Measurements from ENCODE around the gene BARX2.

Gene BARX2

DNA sequence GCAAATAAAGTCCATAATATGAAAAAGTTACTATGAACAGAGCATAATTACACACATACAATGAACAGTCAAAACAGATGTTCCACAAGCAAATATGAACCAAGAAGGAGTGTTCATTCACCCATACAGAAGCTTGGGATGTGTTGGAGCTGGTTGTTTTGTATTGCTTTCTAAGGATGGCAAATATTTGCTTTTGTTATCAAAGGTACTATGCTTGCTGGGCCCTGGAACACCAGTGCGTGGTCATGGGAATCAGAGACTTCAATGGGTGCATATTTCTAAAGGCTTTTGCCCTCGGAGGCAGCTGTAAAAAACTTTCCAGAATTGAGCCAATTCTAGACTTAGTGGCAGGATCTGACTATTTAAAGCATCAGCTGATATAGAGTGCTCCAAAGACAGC is 85.1 kb downstream of the BARX2 start:
- no peak overlapping the region for H2AFZ ChIP-seq (ENCODE audit: low read depth, low read length)
- DNase-seq: no peak
- no peaks in the 10 kb centered on the region for H3K4me1 ChIP-seq (ENCODE audit: insufficient read depth, low read length)
- no peaks in the 10 kb centered on the region for H4K20me1 ChIP-seq (ENCODE audit: insufficient read depth, low read length)
- no peaks in the 10 kb centered on the region for H3K36me3 ChIP-seq (ENCODE audit: insufficient read depth, low read length)
- H3K4me3 ChIP-seq (ENCODE audit: low read depth in 1 of 2, low read length in 2 of 2): no peak overlapping the region
- H3K27ac ChIP-seq (ENCODE audit: low read length): no peak overlapping the region
- no peak overlapping the region for H3K9ac ChIP-seq (ENCODE audit: low read depth, low read length)
- H3K9me3 ChIP-seq (ENCODE audit: insufficient read depth, low read length, severe bottlenecking): no peaks in the 10 kb centered on the region
- H3K79me2 ChIP-seq (ENCODE audit: insufficient read depth, low read length): no peaks in the 10 kb centered on the region
- ATAC-seq (ENCODE audit: insufficient read depth, low read depth): no peak
- no peaks in the 10 kb centered on the region for H3K27me3 ChIP-seq (ENCODE audit: insufficient read depth, low read length, poor library complexity)
- H3K4me2 ChIP-seq (ENCODE audit: insufficient read depth, low read length): no peak overlapping the region
- TF ChIP-seq, protein P1, sequence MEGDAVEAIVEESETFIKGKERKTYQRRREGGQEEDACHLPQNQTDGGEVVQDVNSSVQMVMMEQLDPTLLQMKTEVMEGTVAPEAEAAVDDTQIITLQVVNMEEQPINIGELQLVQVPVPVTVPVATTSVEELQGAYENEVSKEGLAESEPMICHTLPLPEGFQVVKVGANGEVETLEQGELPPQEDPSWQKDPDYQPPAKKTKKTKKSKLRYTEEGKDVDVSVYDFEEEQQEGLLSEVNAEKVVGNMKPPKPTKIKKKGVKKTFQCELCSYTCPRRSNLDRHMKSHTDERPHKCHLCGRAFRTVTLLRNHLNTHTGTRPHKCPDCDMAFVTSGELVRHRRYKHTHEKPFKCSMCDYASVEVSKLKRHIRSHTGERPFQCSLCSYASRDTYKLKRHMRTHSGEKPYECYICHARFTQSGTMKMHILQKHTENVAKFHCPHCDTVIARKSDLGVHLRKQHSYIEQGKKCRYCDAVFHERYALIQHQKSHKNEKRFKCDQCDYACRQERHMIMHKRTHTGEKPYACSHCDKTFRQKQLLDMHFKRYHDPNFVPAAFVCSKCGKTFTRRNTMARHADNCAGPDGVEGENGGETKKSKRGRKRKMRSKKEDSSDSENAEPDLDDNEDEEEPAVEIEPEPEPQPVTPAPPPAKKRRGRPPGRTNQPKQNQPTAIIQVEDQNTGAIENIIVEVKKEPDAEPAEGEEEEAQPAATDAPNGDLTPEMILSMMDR (IDR thresholded peaks at IDR 0.05; ENCODE audit: borderline replicate concordance, extremely low read depth, low read length, poor library complexity, severe bottlenecking): no peak
- no peak for TF ChIP-seq EZH2 (IDR thresholded peaks at IDR 0.05; ENCODE audit: borderline replicate concordance, low read depth, low read length, severe bottlenecking)

DNA sequence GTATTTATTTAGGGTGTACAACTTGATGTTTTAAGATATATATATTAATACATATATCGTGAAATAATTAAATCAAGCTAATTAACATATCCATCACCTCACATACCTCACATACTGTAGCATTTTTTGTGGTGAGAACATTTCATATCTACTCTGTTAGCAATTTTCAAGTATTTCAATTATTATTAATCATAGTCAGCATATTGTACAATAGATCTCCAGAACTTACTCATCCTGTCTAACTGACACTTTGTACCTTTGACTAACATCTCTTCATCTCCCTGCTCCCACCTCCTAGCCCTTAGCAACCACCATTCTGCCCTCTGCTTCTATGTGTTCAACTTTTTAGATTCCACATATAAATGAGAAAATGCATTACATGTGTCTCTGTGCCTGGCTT is 108.4 kb downstream of the BARX2 start:
- Histone ChIP-seq H3K9me3 (ENCODE audit: insufficient read depth, low read length, severe bottlenecking) (no peaks in the 10 kb centered on the region), H3K9ac (ENCODE audit: low read depth, low read length) (no peak overlapping the region), H3K36me3 (ENCODE audit: insufficient read depth, low read length) (no peaks in the 10 kb centered on the region), H3K79me2 (ENCODE audit: insufficient read depth, low read length) (no peaks in the 10 kb centered on the region), H4K20me1 (ENCODE audit: insufficient read depth, low read length) (no peaks in the 10 kb centered on the region), H3K4me2 (ENCODE audit: insufficient read depth, low read length) (no peak overlapping the region), H3K27me3 (ENCODE audit: insufficient read depth, low read length, poor library complexity) (peaks cover 6% of the 10 kb centered on the region), H3K4me1 (ENCODE audit: insufficient read depth, low read length) (no peaks in the 10 kb centered on the region), H2AFZ (ENCODE audit: low read depth, low read length) (no peak overlapping the region), H3K4me3 (ENCODE audit: low read depth in 1 of 2, low read length in 2 of 2) (no peak overlapping the region), H3K27ac (ENCODE audit: low read length) (no peak overlapping the region)
- ATAC-seq (ENCODE audit: insufficient read depth, low read depth): no peak
- TF ChIP-seq, protein P1 (IDR thresholded peaks at IDR 0.05; ENCODE audit: borderline replicate concordance, extremely low read depth, low read length, poor library complexity, severe bottlenecking): no peak
- TF ChIP-seq EZH2 (IDR thresholded peaks at IDR 0.05; ENCODE audit: borderline replicate concordance, low read depth, low read length, severe bottlenecking): no peak
- DNase-seq: no peak

DNA sequence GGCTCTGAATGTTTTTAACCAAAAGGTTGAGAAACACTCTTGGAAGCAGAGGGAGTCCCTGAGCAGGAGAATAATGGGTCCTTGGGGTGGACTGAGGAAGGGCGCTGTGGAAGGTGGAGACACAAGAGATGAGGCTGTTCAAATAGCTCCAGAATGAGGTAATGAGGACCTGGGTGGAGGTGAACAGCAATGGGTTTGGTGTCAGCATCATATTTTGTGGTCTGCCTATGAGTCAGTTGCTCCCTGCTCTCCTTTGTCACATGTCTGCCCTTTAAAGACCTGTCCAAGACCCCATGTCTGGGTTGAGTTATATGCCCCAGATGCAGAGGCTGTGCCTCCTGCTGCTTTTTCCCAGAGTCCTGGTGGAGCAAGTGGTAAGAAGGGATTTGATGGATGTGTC is 113.6 kb downstream of the BARX2 start:
- Histone ChIP-seq H3K4me2 (ENCODE audit: insufficient read depth, low read length) (no peak overlapping the region), H3K4me1 (ENCODE audit: insufficient read depth, low read length) (no peaks in the 10 kb centered on the region)

More for the DNA sequence above, 113.6 kb downstream of the BARX2 start:
- Histone ChIP-seq H3K27ac (ENCODE audit: low read length) (no peak overlapping the region), H3K36me3 (ENCODE audit: insufficient read depth, low read length) (no peaks in the 10 kb centered on the region), H3K9me3 (ENCODE audit: insufficient read depth, low read length, severe bottlenecking) (no peaks in the 10 kb centered on the region), H3K9ac (ENCODE audit: low read depth, low read length) (no peak overlapping the region), H3K79me2 (ENCODE audit: insufficient read depth, low read length) (no peaks in the 10 kb centered on the region), H4K20me1 (ENCODE audit: insufficient read depth, low read length) (no peaks in the 10 kb centered on the region), H3K27me3 (ENCODE audit: insufficient read depth, low read length, poor library complexity) (no peaks in the 10 kb centered on the region), H2AFZ (ENCODE audit: low read depth, low read length) (no peak overlapping the region), H3K4me3 (ENCODE audit: low read depth in 1 of 2, low read length in 2 of 2) (no peak overlapping the region)
- ATAC-seq (ENCODE audit: insufficient read depth, low read depth): no peak
- no peak for TF ChIP-seq EZH2 (IDR thresholded peaks at IDR 0.05; ENCODE audit: borderline replicate concordance, low read depth, low read length, severe bottlenecking)
- TF ChIP-seq, protein P1 (IDR thresholded peaks at IDR 0.05; ENCODE audit: borderline replicate concordance, extremely low read depth, low read length, poor library complexity, severe bottlenecking): no peak
- DNase-seq: no peak
